K562 (cell line): ENCODE data around the gene WDR45. TPM values are rescaled to one million over a fixed set of nuclear protein-coding genes. Genes with fewer than 3 reads are reported as not detected.

ENCODE experiments used
- ATAC-seq: fragments of 200-7000 bp; cut with Tn5 transposase; 3 replicates; pipeline ENCODE4 v1.9.1; 2020; ENCODE audit warnings: moderate library complexity
- BruUV-seq: library from RNA; stranded (reverse); fragments of 400-500 nt; replicated peaks from 2 replicates; lab custom pipeline; 2021; lab: Mats Ljungman, UMichigan
- CTCF ChIA-PET: fragments of 300-600 bp; formaldehyde crosslinking; extraction: SDS; loops from one replicate; lab custom pipeline; 2021; ENCODE audit warnings: low intra/inter-chr PET ratio; lab: Yijun Ruan, JAX
- POLR2A ChIA-PET: fragments of 300-600, 350-650 bp; sonication (Branson Sonifier 250); formaldehyde crosslinking; extraction: SDS; loops from one replicate; lab custom pipeline; 2021; ENCODE audit warnings: antibody characterized with exemption, inconsistent platforms; lab: Yijun Ruan, JAX
- DNase-seq, 4 experiments: peaks; one replicate each; pipeline versions ENCODE4 v3.0.0 to v3.0.0-alpha.2; 2011 to 2018; ENCODE audit warnings: low spot score in 3 of 4, mixed read lengths in 3 of 4; ENCODE audit errors: extremely low read depth in 1 of 4
- FAIRE-seq: peaks from 2 replicates; lab custom pipeline; 2011; peaks lifted over from hg19 to GRCh38; lab: Jason Lieb, UNC
- H2AFZ ChIP-seq: 2 replicates; pipeline ENCODE4 v1.6.0; 2011; ENCODE audit warnings: low read depth, low read length, control low read depth, inconsistent platforms
- H3K27ac ChIP-seq: fragments of 200-600 bp; 3 replicates; pipeline ENCODE4 v1.8.0; 2011; ENCODE audit warnings: low read depth, mild to moderate bottlenecking, control low read depth, inconsistent platforms, low read length, moderate library complexity, mixed read lengths; ENCODE audit errors: extremely low read depth
- H3K27me3 ChIP-seq, 2 experiments: fragments of 300-600 bp in 1 of 2; 2 replicates in 1 of 2; 3 replicates in 1 of 2; pipeline versions ENCODE4 v1.6.0 to v1.8.0; 2011; ENCODE audit warnings: inconsistent platforms in 2 of 2, low read length in 2 of 2, mild to moderate bottlenecking in 1 of 2, mixed read lengths in 1 of 2, moderate library complexity in 1 of 2; ENCODE audit not compliant: control insufficient read depth in 2 of 2, insufficient read depth in 2 of 2
- H3K36me3 ChIP-seq: fragments of 300-600 bp; 3 replicates; pipeline ENCODE4 v1.8.0; 2011; ENCODE audit warnings: mild to moderate bottlenecking, low read length, inconsistent platforms; ENCODE audit not compliant: control insufficient read depth, insufficient read depth
- H3K4me1 ChIP-seq, 2 experiments: fragments of 200-600 bp in 1 of 2; replicated peaks in 1 of 2; 2 replicates in 1 of 2; 3 replicates in 1 of 2; pipeline versions ENCODE4 v1.5.1 to v1.8.0; 2011; ENCODE audit warnings: inconsistent platforms in 2 of 2, low read length in 2 of 2, mild to moderate bottlenecking in 1 of 2, mixed read lengths in 1 of 2, moderate library complexity in 1 of 2; ENCODE audit not compliant: control insufficient read depth in 2 of 2, insufficient read depth in 2 of 2
- H3K4me2 ChIP-seq: 2 replicates; pipeline ENCODE4 v1.6.1; 2011; ENCODE audit warnings: low read length, control low read depth, inconsistent platforms, mixed read lengths; ENCODE audit not compliant: insufficient read depth
- H3K4me3 ChIP-seq: fragments of 200-600 bp; sonication (generic), shearing (Covaris generic); 2 replicates; pipeline ENCODE4 v1.5.1; 2016; ENCODE audit warnings: control low read depth, inconsistent platforms
- H3K79me2 ChIP-seq: fragments of 200-600 bp; 3 replicates; pipeline ENCODE4 v1.8.0; 2011; ENCODE audit warnings: low read length, inconsistent platforms; ENCODE audit not compliant: control insufficient read depth, insufficient read depth
- H3K9ac ChIP-seq, 2 experiments: 2 replicates each; pipeline versions ENCODE4 v1.6.0 to v1.6.1; 2011; ENCODE audit warnings: low read depth in 2 of 2, low read length in 2 of 2, control low read depth in 1 of 2, inconsistent platforms in 1 of 2, mild to moderate bottlenecking in 1 of 2, mixed read lengths in 1 of 2; ENCODE audit not compliant: insufficient read depth in 1 of 2
- H3K9me1 ChIP-seq: one replicate; pipeline ENCODE4 v1.6.0; 2011; ENCODE audit warnings: inconsistent platforms, mild to moderate bottlenecking, low read length, moderate library complexity; ENCODE audit not compliant: control insufficient read depth, insufficient read depth
- H3K9me3 ChIP-seq: replicated peaks from 2 replicates; pipeline ENCODE4 v1.5.1; 2011; ENCODE audit warnings: low read depth, low read length, inconsistent platforms; ENCODE audit not compliant: control insufficient read depth, insufficient read depth
- H4K20me1 ChIP-seq: replicated peaks from 2 replicates; pipeline ENCODE4 v1.6.1; 2011; ENCODE audit warnings: low read length, inconsistent platforms, mixed read lengths; ENCODE audit not compliant: control insufficient read depth, insufficient read depth
- BRD4 ChIP-seq: fragments of 200-600 bp; sonication (generic); IDR thresholded peaks from 2 replicates; pipeline ENCODE4 v1.6.1; 2017; ENCODE audit warnings: inconsistent platforms
- JUN ChIP-seq, 2 experiments: sonication (generic) in 1 of 2; formaldehyde crosslinking in 1 of 2; IDR thresholded peaks; 2 replicates each; pipeline versions ENCODE4 v1.6.1 to v1.8.0; 2012 to 2022; ENCODE audit warnings: borderline replicate concordance in 2 of 2, mild to moderate bottlenecking in 2 of 2, improper control_type of control experiment in 1 of 2, low read depth in 1 of 2, low read length in 1 of 2, missing genetic modification reagents in 1 of 2
- NR2C1 ChIP-seq, 2 experiments: fragments of 450-650 bp; IDR thresholded peaks; 2 replicates each; pipeline ENCODE4 v1.6.1; 2017; ENCODE audit warnings: mild to moderate bottlenecking in 2 of 2, antibody characterized with exemption in 1 of 2, inconsistent platforms in 1 of 2, missing compliant biosample characterization in 1 of 2, missing genetic modification characterization in 1 of 2
- NR2C2 ChIP-seq, 2 experiments: fragments of 200-800 bp in 1 of 2; sonication (Bioruptor generic) in 1 of 2; sonication (generic) in 1 of 2; formaldehyde crosslinking in 1 of 2; IDR thresholded peaks; 2 replicates each; pipeline versions ENCODE4 v1.6.1 to v1.8.0; 2016 to 2022; ENCODE audit warnings: mild to moderate bottlenecking in 1 of 2, missing compliant biosample characterization in 1 of 2, missing genetic modification characterization in 1 of 2, missing genetic modification reagents in 1 of 2
- PTBP1 ChIP-seq: fragments of 200-400 bp; formaldehyde crosslinking; IDR thresholded peaks from 2 replicates; pipeline ENCODE4 v1.6.1; 2017; ENCODE audit warnings: low read depth, low read length
- SMARCA5 ChIP-seq: fragments of 450-650 bp; IDR thresholded peaks from 2 replicates; pipeline ENCODE4 v1.6.1; 2016
- SNRNP70 ChIP-seq: fragments of 200-400 bp; formaldehyde crosslinking; optimal IDR thresholded peaks from 2 replicates; pipeline ENCODE3; 2017; ENCODE audit warnings: low read depth, low read length
- TRIM28 ChIP-seq: fragments of 450-650 bp; IDR thresholded peaks from 2 replicates; pipeline ENCODE4 v1.6.1; 2017
- WGBS: fragments of 100-300 bp; shearing (Covaris generic); methylation state at CpG from one replicate; pipeline ENCODE4 v1.1.6; 2016; ENCODE audit warnings: low coverage, mixed read lengths; ENCODE audit not compliant: insufficient coverage; ENCODE audit errors: missing lambda C conversion rate; 5-methylcytosine and 5-hydroxymethylcytosine counted together
- in situ Hi-C: fragments of 300-500 bp; cut with MboI; formaldehyde crosslinking; loops from 4 replicates; pipeline ENCODE4 v1.15.0; 2018; ENCODE audit warnings: inconsistent platforms, mixed read lengths
- intact Hi-C: fragments of 100-400 bp; cut with micrococcal nuclease; formaldehyde crosslinking; loops from 2 replicates; pipeline ENCODE4 v1.14.2; 2022
- polyA plus RNA-seq, 8 experiments: library from polyadenylated mRNA; depleted of rRNA in 4 of 8; stranded (reverse) in 5 of 8; unstranded in 3 of 8; fragments of >200 nt; fragmentation: Nextera tagmentation in 2 of 8; fragmentation: Illumina TruSeq in 1 of 8; extraction: Ambion mirVana in 2 of 8; extraction: Trizol in 1 of 8; gene quantifications; 2 replicates each; pipeline versions ENCODE4 v1.2.1 to v1.2.3, GENCODE V29; 2011 to 2014; ENCODE audit warnings: inconsistent platforms in 1 of 8, missing spikeins in 1 of 8
- total RNA-seq, 7 experiments: library from RNA; depleted of rRNA in 6 of 7; stranded (reverse); fragments of >200 nt in 6 of 7; fragmentation: Illumina TruSeq in 2 of 7; extraction: Trizol in 2 of 7; gene quantifications; 2 replicates each; pipeline versions ENCODE4 v1.2.1 to v1.2.3, GENCODE V29; 2011 to 2021; ENCODE audit warnings: low replicate concordance in 1 of 7
- TF ChIP-seq, protein P1 (sequence below): fragments of 250-450 bp; sonication (Bioruptor Pico); IDR thresholded peaks from 2 replicates; pipeline ENCODE4 v1.4.0; 2020; ENCODE audit warnings: mild to moderate bottlenecking, moderate library complexity, borderline replicate concordance
- TF ChIP-seq, protein P2 (sequence below): fragments of 450-650 bp; IDR thresholded peaks from 2 replicates; pipeline ENCODE4 v1.6.1; 2018; ENCODE audit warnings: mild to moderate bottlenecking, low read depth; ENCODE audit not compliant: partially characterized antibody

The WDR45 gene
- total and polyA plus RNA-seq, 9 of the 15 experiments (the other 6 are each of a cell fraction or from before 2014, with no cell fraction given), result 19.4 to 136 (median 59.7) TPM

DNA sequence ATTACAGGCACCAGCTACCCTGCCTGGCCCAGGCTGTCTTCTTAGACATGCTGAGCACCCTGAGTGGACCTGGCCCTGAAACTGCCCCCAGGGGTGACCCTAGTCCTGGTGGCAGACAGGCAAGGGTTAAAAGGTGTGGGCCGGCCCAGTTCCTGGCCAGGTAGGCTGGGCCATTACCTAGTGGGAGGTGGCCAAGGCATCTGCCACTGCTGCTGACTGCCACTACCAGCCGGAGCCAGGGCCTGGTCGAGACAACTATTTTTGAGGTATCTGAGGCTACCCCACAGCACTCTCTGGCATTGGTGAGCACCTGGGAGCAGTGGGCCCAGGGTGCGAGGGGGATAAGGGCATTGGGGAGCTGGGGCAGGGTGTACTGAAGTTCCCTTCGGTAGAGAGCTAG is 20.9 kb downstream of the WDR45 start, which contains the start of gene CCDC120 (continued):
- TF ChIP-seq, protein P1, sequence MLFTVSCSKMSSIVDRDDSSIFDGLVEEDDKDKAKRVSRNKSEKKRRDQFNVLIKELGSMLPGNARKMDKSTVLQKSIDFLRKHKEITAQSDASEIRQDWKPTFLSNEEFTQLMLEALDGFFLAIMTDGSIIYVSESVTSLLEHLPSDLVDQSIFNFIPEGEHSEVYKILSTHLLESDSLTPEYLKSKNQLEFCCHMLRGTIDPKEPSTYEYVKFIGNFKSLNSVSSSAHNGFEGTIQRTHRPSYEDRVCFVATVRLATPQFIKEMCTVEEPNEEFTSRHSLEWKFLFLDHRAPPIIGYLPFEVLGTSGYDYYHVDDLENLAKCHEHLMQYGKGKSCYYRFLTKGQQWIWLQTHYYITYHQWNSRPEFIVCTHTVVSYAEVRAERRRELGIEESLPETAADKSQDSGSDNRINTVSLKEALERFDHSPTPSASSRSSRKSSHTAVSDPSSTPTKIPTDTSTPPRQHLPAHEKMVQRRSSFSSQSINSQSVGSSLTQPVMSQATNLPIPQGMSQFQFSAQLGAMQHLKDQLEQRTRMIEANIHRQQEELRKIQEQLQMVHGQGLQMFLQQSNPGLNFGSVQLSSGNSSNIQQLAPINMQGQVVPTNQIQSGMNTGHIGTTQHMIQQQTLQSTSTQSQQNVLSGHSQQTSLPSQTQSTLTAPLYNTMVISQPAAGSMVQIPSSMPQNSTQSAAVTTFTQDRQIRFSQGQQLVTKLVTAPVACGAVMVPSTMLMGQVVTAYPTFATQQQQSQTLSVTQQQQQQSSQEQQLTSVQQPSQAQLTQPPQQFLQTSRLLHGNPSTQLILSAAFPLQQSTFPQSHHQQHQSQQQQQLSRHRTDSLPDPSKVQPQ (CRISPR knock-in tag), result no peak
- TF ChIP-seq JUN (IDR thresholded peaks at IDR 0.05; ENCODE audit: borderline replicate concordance, low read depth, low read length), result no peak
- TF ChIP-seq JUN (CRISPR knock-in tag; IDR thresholded peaks at IDR 0.05; ENCODE audit: borderline replicate concordance), result no peak

DNA sequence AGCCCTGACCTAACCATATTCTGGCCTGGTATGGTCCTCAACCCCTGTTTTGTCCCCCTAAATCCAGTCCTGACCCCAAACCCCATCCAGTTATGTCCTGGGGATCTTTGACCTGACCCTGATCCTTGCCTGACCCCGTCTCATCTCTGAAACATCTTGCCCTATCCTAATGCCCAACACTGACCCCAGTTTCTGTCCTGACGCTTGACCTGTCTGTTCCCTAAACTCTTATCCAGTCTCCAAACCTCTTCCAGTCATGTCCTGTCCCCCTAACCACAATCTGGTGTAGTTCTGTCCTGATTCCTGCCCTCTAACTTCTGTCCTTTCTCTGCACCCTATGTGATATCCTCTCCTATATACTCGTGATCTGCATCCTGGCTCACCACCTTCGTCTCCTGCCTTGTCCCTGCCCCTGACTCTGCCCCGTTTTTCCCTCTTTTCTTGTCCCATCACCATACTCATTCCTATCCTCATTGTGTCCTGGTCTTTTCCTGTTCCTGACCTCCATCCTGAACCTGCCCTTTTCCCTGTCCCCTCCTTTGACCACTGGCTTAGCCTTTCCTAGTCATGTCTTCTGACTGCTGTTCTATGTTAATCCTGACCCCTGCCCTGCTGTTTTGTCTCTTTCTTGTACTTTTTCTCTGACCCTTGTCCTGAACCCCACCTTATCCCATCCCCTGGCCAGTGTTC is 25.5 kb downstream of the WDR45 start:
- H3K4me2 ChIP-seq, result peak overlapping the region; percentile 55
- no peak for ATAC-seq
- no peaks in the 10 kb centered on the region; the same call in 2 of the 3 replicates for H3K79me2 ChIP-seq
- no peaks in the 10 kb centered on the region for H3K36me3 ChIP-seq
- H3K9ac ChIP-seq, result peak overlapping the region; percentile 54 to 85; a peak in 1 of 4 replicates
- BruUV-seq, result no TSS peak
- CTCF ChIA-PET, result no interaction called here
- no peak for TF ChIP-seq NR2C2 (CRISPR knock-in tag; IDR thresholded peaks at IDR 0.05)
- peak; percentile 90 for TF ChIP-seq NR2C2 (tag; IDR thresholded peaks at IDR 0.05)
- no peak for TF ChIP-seq BRD4
- no peak for TF ChIP-seq SNRNP70
- TF ChIP-seq, protein P2, sequence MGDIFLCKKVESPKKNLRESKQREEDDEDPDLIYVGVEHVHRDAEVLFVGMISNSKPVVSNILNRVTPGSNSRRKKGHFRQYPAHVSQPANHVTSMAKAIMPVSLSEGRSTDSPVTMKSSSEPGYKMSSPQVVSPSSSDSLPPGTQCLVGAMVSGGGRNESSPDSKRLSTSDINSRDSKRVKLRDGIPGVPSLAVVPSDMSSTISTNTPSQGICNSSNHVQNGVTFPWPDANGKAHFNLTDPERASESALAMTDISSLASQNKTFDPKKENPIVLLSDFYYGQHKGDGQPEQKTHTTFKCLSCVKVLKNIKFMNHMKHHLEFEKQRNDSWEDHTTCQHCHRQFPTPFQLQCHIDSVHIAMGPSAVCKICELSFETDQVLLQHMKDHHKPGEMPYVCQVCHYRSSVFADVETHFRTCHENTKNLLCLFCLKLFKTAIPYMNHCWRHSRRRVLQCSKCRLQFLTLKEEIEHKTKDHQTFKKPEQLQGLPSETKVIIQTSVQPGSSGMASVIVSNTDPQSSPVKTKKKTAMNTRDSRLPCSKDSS, result peak; percentile 57
- TF ChIP-seq NR2C1 (IDR thresholded peaks at IDR 0.05), result peak; percentile 72
- no peak for TF ChIP-seq NR2C1 (tag; IDR thresholded peaks at IDR 0.05)
- no peak for TF ChIP-seq PTBP1
- 0 out of 2 replicates have a peak, but pooled peaks have one; percentile 68 for TF ChIP-seq TRIM28
- peak; percentile 68; the same call in 1 of the 2 replicates for TF ChIP-seq SMARCA5
- TF ChIP-seq, all 486 proteins: peak for 5
- 46% methylated on average over 4 of the region's 5 CpGs for WGBS
- no peak for FAIRE-seq
- in situ Hi-C loops (no loop called here), intact Hi-C loops (no loop called here)
- peaks cover 0 to 11% of the 10 kb centered on the region in 2 experiments; a peak in 4 of 5 replicates for H3K4me1 ChIP-seq
- H4K20me1 ChIP-seq, result no peaks in the 10 kb centered on the region
- POLR2A ChIA-PET, result no interaction called here
- no peaks in the 10 kb centered on the region for H3K27me3 ChIP-seq
- H3K9me3 ChIP-seq, result no peaks in the 10 kb centered on the region; the same call in 1 of the 2 replicates
- peak overlapping the region; percentile 42 for H3K4me3 ChIP-seq
- no peaks in the 10 kb centered on the region for H3K9me1 ChIP-seq
- no peak overlapping the region for H2AFZ ChIP-seq
- no peak for DNase-seq
- H3K27ac ChIP-seq, result no peak overlapping the region
